A673 (cell line): ENCODE results near the gene ST3GAL4. TPM values are rescaled to one million over a fixed set of nuclear protein-coding genes. Genes with fewer than 3 reads are reported as not detected.

ENCODE experiments used
- BruUV-seq: library from RNA; stranded (reverse); fragments of 400-500 nt; replicated peaks from 2 replicates; lab custom pipeline; 2021; lab: Mats Ljungman, UMichigan
- CTCF ChIA-PET: fragments of 300-600 bp; sonication (Branson Sonifier 250); formaldehyde crosslinking; loops from one replicate; lab custom pipeline; 2022; ENCODE audit warnings: antibody characterized with exemption; lab: Charles Lee
- POLR2A ChIA-PET: fragments of 300-600 bp; sonication (Branson Sonifier 250); formaldehyde crosslinking; loops from one replicate; lab custom pipeline; 2022; ENCODE audit warnings: antibody characterized with exemption; ENCODE audit not compliant: low non-redundant PET; lab: Charles Lee
- DNase-seq: peaks from one replicate; pipeline ENCODE4 v3.0.0-alpha.2; 2015; ENCODE audit warnings: low spot score
- H3K27ac ChIP-seq: fragments of 200-600 bp; sonication (generic); 2 replicates; pipeline ENCODE4 v1.5.1; 2016; ENCODE audit warnings: mixed run types, low read depth, mild to moderate bottlenecking, mixed read lengths, antibody characterized with exemption, low read length; ENCODE audit not compliant: poor library complexity, severe bottlenecking
- H3K27me3 ChIP-seq: fragments of 200-600 bp; sonication (generic); replicated peaks from 2 replicates; pipeline ENCODE4 v1.6.1; 2017; ENCODE audit warnings: mixed run types, low read depth, mild to moderate bottlenecking, mixed read lengths, antibody characterized with exemption, low read length; ENCODE audit not compliant: insufficient read depth, poor library complexity
- H3K36me3 ChIP-seq: fragments of 200-600 bp; sonication (generic); 2 replicates; pipeline ENCODE4 v1.6.1; 2016; ENCODE audit warnings: mixed run types, mild to moderate bottlenecking, mixed read lengths, antibody characterized with exemption, low read length; ENCODE audit not compliant: insufficient read depth, poor library complexity, severe bottlenecking
- H3K4me1 ChIP-seq: fragments of 200-600 bp; sonication (generic); 2 replicates; pipeline ENCODE4 v1.6.1; 2017; ENCODE audit warnings: mixed run types, mild to moderate bottlenecking, mixed read lengths, antibody characterized with exemption, low read length; ENCODE audit not compliant: insufficient read depth, poor library complexity, severe bottlenecking
- H3K4me3 ChIP-seq: fragments of 200-600 bp; sonication (generic); 2 replicates; pipeline ENCODE4 v1.5.1; 2016; ENCODE audit warnings: low read depth, mixed run types, mild to moderate bottlenecking, mixed read lengths, low read length; ENCODE audit not compliant: poor library complexity, severe bottlenecking
- H3K9me3 ChIP-seq: fragments of 200-600 bp; sonication (generic); 2 replicates; pipeline ENCODE4 v1.6.1; 2016; ENCODE audit warnings: mixed run types, low read depth, mild to moderate bottlenecking, mixed read lengths, antibody characterized with exemption, low read length; ENCODE audit not compliant: poor library complexity, severe bottlenecking
- CTCF ChIP-seq: fragments of 300-800, 200-600 bp; sonication (generic); conservative IDR thresholded peaks from 2 replicates; pipeline ENCODE4 v1.5.1; 2017; ENCODE audit warnings: low read depth, mild to moderate bottlenecking, antibody characterized with exemption, low read length, moderate library complexity, mixed read lengths
- EZH2 ChIP-seq: fragments of 200-600 bp; sonication (generic); IDR thresholded peaks from 2 replicates; pipeline ENCODE4 v1.6.1; 2017; ENCODE audit warnings: borderline replicate concordance, low read depth, mild to moderate bottlenecking, mixed read lengths, antibody characterized with exemption, low read length; ENCODE audit not compliant: poor library complexity, severe bottlenecking
- intact Hi-C: fragments of 100-400 bp; cut with micrococcal nuclease; formaldehyde crosslinking; loops from one replicate; pipeline ENCODE4 v1.10.0; 2022; ENCODE audit not compliant: unreplicated experiment
- total RNA-seq: library from RNA; stranded (reverse); gene quantifications from 2 replicates; pipeline ENCODE4 v1.2.3, GENCODE V29; 2021

The ST3GAL4 gene
- total RNA-seq, 1 experiment from 2014 or later, result 29.9 TPM

- ChIA-PET CTCF (no interaction called here), POLR2A (interaction anchor here (0.6 kb wide), 1 partner anchor 454 kb away, joined by 3 read pairs; the partner anchor contains the start of gene HYLS1)
- Histone ChIP-seq H3K4me3 (no peak overlapping the region), H3K36me3 (no peaks in the 10 kb centered on the region), H3K27me3 (no peaks in the 10 kb centered on the region), H3K9me3 (no peaks in the 10 kb centered on the region), H3K4me1 (peaks cover 35% of the 10 kb centered on the region), H3K27ac (peak overlapping the region; percentile 63)
- intact Hi-C loops, result no loop called here
- no TSS peak for BruUV-seq
- DNase-seq, result peak; percentile 94
- no peak for TF ChIP-seq EZH2
- no peak for TF ChIP-seq CTCF
Observed at GRCh38 chr11:126341760-126342161, 13.7 kb upstream of the ST3GAL4 start.

- ChIA-PET CTCF (no interaction called here), POLR2A (no interaction called here)
- no peaks in the 10 kb centered on the region for H3K9me3 ChIP-seq
- TF ChIP-seq CTCF (no peak), EZH2 (no peak)
- H3K27ac ChIP-seq, result peak overlapping the region; percentile 10
- no peak overlapping the region for H3K4me3 ChIP-seq
- DNase-seq, result no peak
- no TSS peak for BruUV-seq
- H3K36me3 ChIP-seq, result no peaks in the 10 kb centered on the region
- no peaks in the 10 kb centered on the region for H3K27me3 ChIP-seq
- H3K4me1 ChIP-seq, result peaks cover 38% of the 10 kb centered on the region
- intact Hi-C loops, result no loop called here
Observed at GRCh38 chr11:126343051-126343450, 12.4 kb upstream of the ST3GAL4 start.

- Histone ChIP-seq H3K27ac (no peak overlapping the region), H3K9me3 (no peaks in the 10 kb centered on the region), H3K27me3 (no peaks in the 10 kb centered on the region), H3K4me1 (peaks cover 38% of the 10 kb centered on the region), H3K4me3 (no peak overlapping the region), H3K36me3 (no peaks in the 10 kb centered on the region)
- CTCF ChIA-PET, result no interaction called here
- intact Hi-C loops, result no loop called here
- TF ChIP-seq CTCF, result no peak
- no peak for TF ChIP-seq EZH2
- no TSS peak for BruUV-seq
- no peak for DNase-seq
- POLR2A ChIA-PET, result no interaction called here
Observed at GRCh38 chr11:126344141-126345080, 11.1 kb upstream of the ST3GAL4 start.
